HG02763 (cell line): ENCODE data around the gene NR3C2.

Experiments
- ATAC-seq: cut with Tn5 transposase; IDR thresholded peaks from one replicate; pipeline ENCODE4 v1.9.1; 2021; ENCODE audit warnings: mild to moderate bottlenecking, moderate library complexity; ENCODE audit not compliant: unreplicated experiment

NR3C2 gene

GRCh38 chr4:148315049-148315448 lies 127.2 kb downstream of the NR3C2 start:
- ATAC-seq: no peak

- ATAC-seq: no peak
Measured at GRCh38 chr4:148312956-148313490, 129.2 kb downstream of the NR3C2 start.

GRCh38 chr4:148311526-148311925 lies 130.7 kb downstream of the NR3C2 start:
- ATAC-seq: no peak

GRCh38 chr4:148310756-148311155 lies 131.5 kb downstream of the NR3C2 start:
- no peak for ATAC-seq

- ATAC-seq: no peak
Measured at GRCh38 chr4:148305751-148306150, 136.5 kb downstream of the NR3C2 start.

- no peak for ATAC-seq
Measured at GRCh38 chr4:148302416-148302815, 139.8 kb downstream of the NR3C2 start.

GRCh38 chr4:148300877-148301276 lies 141.3 kb downstream of the NR3C2 start:
- no peak for ATAC-seq

GRCh38 chr4:148299337-148299736 lies 142.9 kb downstream of the NR3C2 start:
- no peak for ATAC-seq

GRCh38 chr4:148296498-148296897 lies 145.7 kb downstream of the NR3C2 start:
- no peak for ATAC-seq

GRCh38 chr4:148295642-148296041 lies 146.6 kb downstream of the NR3C2 start:
- ATAC-seq: no peak

- ATAC-seq: no peak
Measured at GRCh38 chr4:148293571-148293970, 148.6 kb downstream of the NR3C2 start.

GRCh38 chr4:148292686-148293085 lies 149.5 kb downstream of the NR3C2 start:
- no peak for ATAC-seq

GRCh38 chr4:148289740-148290139 lies 152.5 kb downstream of the NR3C2 start:
- no peak for ATAC-seq

- no peak for ATAC-seq
Measured at GRCh38 chr4:148288448-148288847, 153.8 kb downstream of the NR3C2 start.

- no peak for ATAC-seq
Measured at GRCh38 chr4:148287111-148287510, 155.1 kb downstream of the NR3C2 start.

- no peak for ATAC-seq
Measured at GRCh38 chr4:148286012-148286411, 156.2 kb downstream of the NR3C2 start.

- ATAC-seq: no peak
Measured at GRCh38 chr4:148283665-148284064, 158.5 kb downstream of the NR3C2 start.

GRCh38 chr4:148278310-148278709 lies 163.9 kb downstream of the NR3C2 start:
- ATAC-seq: no peak

- ATAC-seq: no peak
Measured at GRCh38 chr4:148275266-148275665, 166.9 kb downstream of the NR3C2 start.

- ATAC-seq: no peak
Measured at GRCh38 chr4:148273501-148273986, 168.7 kb downstream of the NR3C2 start.

- ATAC-seq: no peak
Measured at GRCh38 chr4:148271166-148271565, 171.0 kb downstream of the NR3C2 start.

- no peak for ATAC-seq
Measured at GRCh38 chr4:148270630-148271029, 171.6 kb downstream of the NR3C2 start.

- ATAC-seq: no peak
Measured at GRCh38 chr4:148268835-148269234, 173.4 kb downstream of the NR3C2 start.
